Stomach (tissue), 4 donors: ENCODE measurements around the gene MEGF8.

ENCODE experiments used
- POLR2A ChIP-seq, 4 donors: fragments of 450-650 bp; IDR thresholded peaks; one replicate each; pipeline ENCODE4 v1.6.1; 2016; ENCODE audit warnings: antibody characterized with exemption in 4 of 4, control low read depth in 2 of 4, mild to moderate bottlenecking in 1 of 4, moderate library complexity in 1 of 4
- TF ChIP-seq, protein P1 (sequence below), 7 experiments: fragments of 450-650 bp in 4 of 7; fragments of 200-600 bp in 3 of 7; sonication (generic) in 3 of 7; IDR thresholded peaks; one replicate each; pipeline ENCODE4 v1.5.1; 2016 to 2019; ENCODE audit warnings: antibody characterized with exemption in 7 of 7, control low read depth in 2 of 7, mild to moderate bottlenecking in 1 of 7

GRCh38 chr19:42356686-42357085 lies 31.3 kb downstream of the MEGF8 start:
- no peak for TF ChIP-seq POLR2A (IDR thresholded peaks at IDR 0.05)
- TF ChIP-seq, protein P1, sequence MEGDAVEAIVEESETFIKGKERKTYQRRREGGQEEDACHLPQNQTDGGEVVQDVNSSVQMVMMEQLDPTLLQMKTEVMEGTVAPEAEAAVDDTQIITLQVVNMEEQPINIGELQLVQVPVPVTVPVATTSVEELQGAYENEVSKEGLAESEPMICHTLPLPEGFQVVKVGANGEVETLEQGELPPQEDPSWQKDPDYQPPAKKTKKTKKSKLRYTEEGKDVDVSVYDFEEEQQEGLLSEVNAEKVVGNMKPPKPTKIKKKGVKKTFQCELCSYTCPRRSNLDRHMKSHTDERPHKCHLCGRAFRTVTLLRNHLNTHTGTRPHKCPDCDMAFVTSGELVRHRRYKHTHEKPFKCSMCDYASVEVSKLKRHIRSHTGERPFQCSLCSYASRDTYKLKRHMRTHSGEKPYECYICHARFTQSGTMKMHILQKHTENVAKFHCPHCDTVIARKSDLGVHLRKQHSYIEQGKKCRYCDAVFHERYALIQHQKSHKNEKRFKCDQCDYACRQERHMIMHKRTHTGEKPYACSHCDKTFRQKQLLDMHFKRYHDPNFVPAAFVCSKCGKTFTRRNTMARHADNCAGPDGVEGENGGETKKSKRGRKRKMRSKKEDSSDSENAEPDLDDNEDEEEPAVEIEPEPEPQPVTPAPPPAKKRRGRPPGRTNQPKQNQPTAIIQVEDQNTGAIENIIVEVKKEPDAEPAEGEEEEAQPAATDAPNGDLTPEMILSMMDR (IDR thresholded peaks at IDR 0.05) = no peak
